Gastroesophageal sphincter (tissue), 3 donors: ENCODE data around the gene MACROD1.

ENCODE experiments used
- CTCF ChIP-seq, 4 experiments: fragments of 200-600 bp in 2 of 4; fragments of 450-650 bp in 2 of 4; sonication (generic) in 1 of 4; IDR thresholded peaks; one replicate each; pipeline ENCODE4 v1.5.1; 2017 to 2019; ENCODE audit warnings: antibody characterized with exemption in 4 of 4, mild to moderate bottlenecking in 2 of 4, moderate library complexity in 2 of 4
- EP300 ChIP-seq: sonication (generic); formaldehyde crosslinking; IDR thresholded peaks from one replicate; pipeline ENCODE4 v1.6.1; 2017; ENCODE audit warnings: antibody characterized with exemption, mild to moderate bottlenecking
- POLR2A ChIP-seq, 2 donors: fragments of 450-650 bp; IDR thresholded peaks; one replicate each; pipeline ENCODE4 v1.6.1; 2017; ENCODE audit warnings: antibody characterized with exemption in 2 of 2, mild to moderate bottlenecking in 2 of 2, moderate library complexity in 1 of 2

GRCh38 chr11:64150481-64151239 is 15.3 kb downstream of the MACROD1 start:
- TF ChIP-seq CTCF (IDR thresholded peaks at IDR 0.05), result no peak
- TF ChIP-seq POLR2A (IDR thresholded peaks at IDR 0.05), result no peak
- TF ChIP-seq EP300, result no peak
